GM10248 (cell line): Measurements from ENCODE around the gene DOLPP1.

Experiments used
- CTCF ChIA-PET: fragments of 300-600 bp; sonication (Branson Sonifier 250); formaldehyde crosslinking; extraction: SDS; loops from one replicate; lab custom pipeline; 2021; ENCODE audit warnings: antibody characterized with exemption; lab: Yijun Ruan, JAX
- POLR2A ChIA-PET: fragments of 350-650 bp; sonication (Branson Sonifier 250); formaldehyde crosslinking; extraction: SDS; loops from one replicate; lab custom pipeline; 2020; ENCODE audit warnings: antibody characterized with exemption; lab: Yijun Ruan, JAX
- DNase-seq: peaks from one replicate; pipeline ENCODE4 v3.0.0; 2012; ENCODE audit errors: extremely low spot score
- TF ChIP-seq, protein P1 (sequence below): IDR thresholded peaks from 2 replicates; pipeline ENCODE4 v1.5.1; 2012; ENCODE audit warnings: mild to moderate bottlenecking, low read depth; ENCODE audit errors: extremely low read depth, missing control alignments, control extremely low read depth

Gene DOLPP1

DNA sequence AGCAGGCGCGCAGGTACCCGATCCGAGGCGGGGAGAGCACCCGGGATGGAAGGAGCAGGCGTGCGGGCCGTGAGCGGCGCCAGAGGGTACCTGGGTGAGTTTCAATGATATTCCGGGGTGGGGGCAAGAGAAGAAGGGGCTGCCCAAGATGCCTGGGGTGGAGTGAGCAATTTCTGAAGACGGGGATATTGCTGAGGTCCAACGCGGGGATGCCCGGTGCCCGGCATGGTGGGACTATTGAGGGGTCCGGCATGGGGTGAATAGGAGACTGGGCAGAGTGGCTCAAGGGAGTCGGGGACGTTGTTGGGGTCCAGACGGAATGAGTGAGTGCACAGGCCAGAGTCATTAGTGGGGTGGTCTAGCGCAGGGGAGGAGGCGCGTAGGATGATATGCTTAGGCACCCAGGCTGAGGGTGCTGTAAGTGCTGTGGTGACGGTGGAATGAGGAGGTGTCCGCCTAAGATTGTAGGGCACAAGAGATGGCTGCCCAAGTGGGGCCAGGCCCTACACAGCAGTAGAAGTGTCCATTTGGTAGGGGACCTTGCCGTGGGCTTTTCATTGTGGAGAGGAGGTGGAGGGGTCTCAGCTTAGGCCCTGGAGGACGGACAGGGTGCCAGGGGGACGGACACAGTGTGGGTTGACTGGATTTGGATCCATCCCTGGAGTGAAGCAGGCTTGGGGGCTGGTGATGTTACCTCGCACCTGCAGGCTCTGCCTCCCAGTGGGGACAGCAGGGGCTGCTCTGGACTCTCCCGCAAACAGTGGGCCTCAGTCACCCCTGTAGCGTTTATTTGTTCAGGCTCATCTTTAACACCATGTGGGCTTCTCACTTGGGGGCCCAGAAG lies 43.8 kb upstream of the DOLPP1 start:
- TF ChIP-seq, protein P1, sequence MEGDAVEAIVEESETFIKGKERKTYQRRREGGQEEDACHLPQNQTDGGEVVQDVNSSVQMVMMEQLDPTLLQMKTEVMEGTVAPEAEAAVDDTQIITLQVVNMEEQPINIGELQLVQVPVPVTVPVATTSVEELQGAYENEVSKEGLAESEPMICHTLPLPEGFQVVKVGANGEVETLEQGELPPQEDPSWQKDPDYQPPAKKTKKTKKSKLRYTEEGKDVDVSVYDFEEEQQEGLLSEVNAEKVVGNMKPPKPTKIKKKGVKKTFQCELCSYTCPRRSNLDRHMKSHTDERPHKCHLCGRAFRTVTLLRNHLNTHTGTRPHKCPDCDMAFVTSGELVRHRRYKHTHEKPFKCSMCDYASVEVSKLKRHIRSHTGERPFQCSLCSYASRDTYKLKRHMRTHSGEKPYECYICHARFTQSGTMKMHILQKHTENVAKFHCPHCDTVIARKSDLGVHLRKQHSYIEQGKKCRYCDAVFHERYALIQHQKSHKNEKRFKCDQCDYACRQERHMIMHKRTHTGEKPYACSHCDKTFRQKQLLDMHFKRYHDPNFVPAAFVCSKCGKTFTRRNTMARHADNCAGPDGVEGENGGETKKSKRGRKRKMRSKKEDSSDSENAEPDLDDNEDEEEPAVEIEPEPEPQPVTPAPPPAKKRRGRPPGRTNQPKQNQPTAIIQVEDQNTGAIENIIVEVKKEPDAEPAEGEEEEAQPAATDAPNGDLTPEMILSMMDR: no peak
- no peak for DNase-seq
- CTCF ChIA-PET: interaction anchor here (1.0 to 3.4 kb wide), 3 partner anchors 9 to 106 kb away, joined by 3 to 20 read pairs (median 3); partner anchors contain the start of gene SH3GLB2
- POLR2A ChIA-PET: interaction anchor here (0.5 to 1.0 kb wide), 3 partner anchors 9 to 485 kb away, joined by 3 read pairs; partner anchors contain the start of genes SH3GLB2 and SPTAN1

DNA sequence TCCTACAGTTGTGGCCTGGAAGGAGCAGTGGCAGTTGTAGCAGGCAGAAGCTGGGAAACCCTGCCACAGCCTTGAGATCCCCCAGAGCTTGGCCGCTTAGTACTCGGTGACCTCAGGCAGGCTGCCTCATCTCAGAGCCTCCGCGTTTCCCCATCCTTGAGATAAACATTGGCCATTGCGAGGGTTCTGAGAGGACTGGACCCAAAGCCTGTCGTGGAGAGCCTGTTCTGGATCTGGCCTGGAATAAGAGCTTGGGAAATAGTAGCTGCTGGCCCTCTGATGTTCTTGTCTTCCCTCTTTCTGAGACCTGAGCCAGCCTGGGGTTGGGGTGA lies 43.2 kb upstream of the DOLPP1 start:
- ChIA-PET POLR2A (no interaction called here), CTCF (interaction anchor here (3.4 kb wide), 1 partner anchor 9 kb away, joined by 20 read pairs; the partner anchor contains the start of gene SH3GLB2)
- TF ChIP-seq, protein P1: no peak
- DNase-seq: no peak

DNA sequence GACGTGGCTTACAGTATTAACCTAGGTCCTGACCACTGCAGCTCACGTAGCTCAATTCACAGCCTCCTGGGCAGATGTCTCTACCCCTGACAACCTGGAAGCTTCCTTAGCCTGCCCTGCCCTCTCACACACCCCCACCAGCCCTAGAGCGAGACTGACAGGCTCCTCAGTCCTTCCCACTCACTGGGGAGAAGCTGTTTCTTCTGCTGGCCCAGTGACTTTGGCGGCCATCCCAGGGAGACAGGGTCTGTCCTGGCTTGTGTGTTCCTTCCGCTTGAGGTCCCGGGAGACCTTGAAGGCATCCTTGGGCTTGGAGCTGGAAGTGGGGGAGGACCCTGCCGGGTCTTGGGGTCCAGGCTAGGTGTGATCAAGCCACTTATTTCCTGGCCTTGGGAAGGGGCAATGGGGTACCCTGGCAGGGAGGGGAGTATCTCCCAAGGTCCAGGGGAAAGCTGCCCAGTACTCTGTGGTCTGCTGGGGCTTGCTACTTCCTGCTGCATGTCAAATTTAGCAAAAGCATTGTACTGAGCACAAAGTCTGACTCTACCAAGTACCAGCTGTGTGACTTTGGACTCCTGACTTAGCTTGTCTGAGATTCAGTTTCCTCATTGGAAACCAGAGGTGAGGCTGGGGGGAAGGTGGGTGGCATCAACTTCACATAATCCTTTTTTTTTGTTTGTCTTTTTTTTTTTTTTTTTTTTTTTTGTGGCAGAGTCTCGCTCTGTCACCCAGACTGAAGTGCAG lies 42.6 kb upstream of the DOLPP1 start:
- TF ChIP-seq, protein P1: no peak
- ChIA-PET POLR2A (interaction anchor here (0.7 kb wide), 1 partner anchor 94 kb away, joined by 3 read pairs; no protein-coding TSS in a partner anchor), CTCF (interaction anchor here (1.3 to 3.4 kb wide), 2 partner anchors 9 to 10 kb away, joined by 4 to 20 read pairs; partner anchors contain the start of gene SH3GLB2)
- no peak for DNase-seq

DNA sequence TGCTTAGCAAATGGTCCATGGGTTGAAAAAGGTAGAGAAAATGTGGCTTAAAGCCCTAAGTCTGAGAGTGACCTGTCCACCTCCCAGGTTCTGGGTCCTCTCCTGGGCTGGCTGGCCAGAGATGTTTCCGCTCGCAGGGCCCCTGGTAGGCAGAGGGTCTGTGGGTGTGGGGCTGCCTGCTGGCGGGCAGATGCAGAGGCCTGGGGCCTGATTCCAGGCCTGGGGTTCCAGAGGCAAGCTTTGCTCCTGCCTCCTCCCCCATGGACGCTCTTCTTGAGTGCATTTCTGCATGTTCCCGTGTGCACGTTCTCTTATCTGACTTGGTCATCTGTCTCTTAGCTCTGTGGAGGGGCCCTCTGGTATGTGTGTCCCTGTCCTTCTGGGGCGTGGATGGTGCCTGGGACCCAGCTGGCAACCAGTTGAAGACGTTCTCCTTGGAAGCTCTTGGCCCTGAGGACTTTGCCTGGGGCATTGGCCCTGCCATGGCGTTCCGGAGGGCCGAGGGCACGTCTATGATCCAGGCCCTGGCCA lies 40.7 kb upstream of the DOLPP1 start:
- DNase-seq: no peak
- ChIA-PET POLR2A (no interaction called here), CTCF (interaction anchor here (1.3 to 3.4 kb wide), 2 partner anchors 11 to 12 kb away, joined by 4 to 20 read pairs; partner anchors contain the start of gene SH3GLB2)
- TF ChIP-seq, protein P1: no peak

DNA sequence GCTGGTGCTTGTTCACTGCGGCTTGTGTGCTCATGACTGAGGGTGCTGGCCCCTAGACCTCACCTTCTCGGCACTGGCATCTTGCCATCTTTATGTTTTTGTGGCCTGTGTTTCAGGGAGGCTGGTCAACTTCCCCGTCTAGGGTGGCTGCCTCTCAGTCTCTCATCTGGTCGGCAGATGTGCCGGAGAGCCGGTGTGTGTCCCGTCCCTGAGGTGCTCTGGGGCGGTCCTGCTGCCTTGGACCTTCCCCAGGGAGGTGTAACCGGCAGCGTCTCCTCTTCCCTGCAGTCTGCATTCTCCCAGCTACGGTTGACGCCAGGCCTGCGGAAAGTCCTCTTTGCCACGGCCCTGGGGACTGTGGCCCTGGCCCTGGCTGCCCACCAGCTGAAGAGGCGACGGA lies 38.9 kb upstream of the DOLPP1 start:
- ChIA-PET CTCF (interaction anchor here (1.4 kb wide), 1 partner anchor 14 kb away, joined by 4 read pairs; the partner anchor contains the start of gene SH3GLB2), POLR2A (no interaction called here)
- no peak for DNase-seq
- TF ChIP-seq, protein P1: no peak

DNA sequence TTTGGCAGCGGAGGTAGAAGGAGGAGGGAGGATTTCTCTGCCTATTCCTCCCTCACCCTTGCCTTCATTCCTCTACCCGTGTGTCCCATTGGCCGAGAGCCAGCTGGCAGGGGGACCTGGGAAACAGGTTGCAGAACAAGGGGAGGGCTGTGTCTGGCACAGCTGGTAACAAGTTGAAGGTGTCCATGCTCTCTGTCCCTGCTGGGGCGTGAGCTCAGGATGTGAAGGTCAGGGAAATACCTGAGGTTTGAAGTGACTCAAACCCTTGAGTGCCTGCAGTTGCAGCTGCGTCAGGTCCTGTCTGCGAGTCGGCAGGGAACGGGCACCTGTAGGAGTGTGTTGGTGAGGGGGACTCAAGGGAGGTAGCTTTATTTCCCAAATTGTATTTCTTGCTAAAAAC lies 28.3 kb upstream of the DOLPP1 start:
- ChIA-PET CTCF (no interaction called here), POLR2A (no interaction called here)
- DNase-seq: no peak
- TF ChIP-seq, protein P1: no peak
